Hematopoietic multipotent progenitor cell treated with erythropoietin and hydrocortisone succinate and interleukin-3 and kit ligand, for 15 days (in vitro differentiated cells): ENCODE data around the gene CIPC.
A peak's percentile ranks its signal among the peaks of the same experiment; 100 is the strongest.

Source experiments
- DNase-seq: peaks from one replicate; pipeline ENCODE4 v3.0.0-alpha.2; 2015; ENCODE audit warnings: low spot score

The CIPC gene

GRCh38 chr14:77071938-77072388 is 26.1 kb upstream of the CIPC start:
- no peak for DNase-seq

DNA sequence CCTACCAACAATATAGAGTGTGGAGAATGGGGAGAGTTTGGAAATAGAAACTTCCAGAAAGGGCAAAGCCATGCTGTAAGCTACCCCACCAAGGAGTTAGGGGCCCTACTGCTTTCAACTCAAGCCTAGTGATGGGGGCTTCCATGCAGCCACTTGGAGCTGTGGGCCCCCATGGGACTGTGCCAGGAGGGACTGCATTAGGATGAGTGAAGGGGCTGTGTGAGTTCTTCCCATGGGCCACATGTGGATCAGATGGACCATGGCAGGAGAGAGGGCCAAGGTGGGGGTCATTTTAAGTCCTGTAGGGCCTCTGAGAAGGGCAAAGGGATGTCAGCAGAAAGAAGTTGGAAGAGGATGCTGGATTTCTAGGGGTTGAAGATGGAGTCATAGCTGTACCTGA is 23.1 kb upstream of the CIPC start:
- no peak for DNase-seq

GRCh38 chr14:77076113-77076631 is 21.9 kb upstream of the CIPC start:
- no peak for DNase-seq

DNA sequence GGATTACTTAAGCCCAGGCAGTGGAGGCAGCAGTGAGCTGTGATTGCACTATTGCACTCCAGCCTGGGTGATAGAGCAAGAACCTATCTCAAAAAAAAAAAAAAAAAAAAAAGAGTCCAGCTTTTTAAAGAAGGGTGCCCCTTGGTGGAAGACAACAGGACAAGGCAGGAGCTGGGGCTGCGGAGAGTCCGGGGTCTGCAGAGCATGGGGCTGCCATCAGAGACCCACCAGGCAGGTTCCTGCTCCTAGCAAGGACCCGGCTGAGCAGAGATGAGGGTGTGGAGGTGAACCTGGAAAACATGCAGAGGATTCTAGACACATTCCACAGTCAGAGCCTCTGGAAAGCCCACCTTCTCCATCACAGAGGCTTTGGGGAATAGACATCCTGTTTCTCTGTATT is 21.0 kb upstream of the CIPC start:
- DNase-seq = no peak

DNA sequence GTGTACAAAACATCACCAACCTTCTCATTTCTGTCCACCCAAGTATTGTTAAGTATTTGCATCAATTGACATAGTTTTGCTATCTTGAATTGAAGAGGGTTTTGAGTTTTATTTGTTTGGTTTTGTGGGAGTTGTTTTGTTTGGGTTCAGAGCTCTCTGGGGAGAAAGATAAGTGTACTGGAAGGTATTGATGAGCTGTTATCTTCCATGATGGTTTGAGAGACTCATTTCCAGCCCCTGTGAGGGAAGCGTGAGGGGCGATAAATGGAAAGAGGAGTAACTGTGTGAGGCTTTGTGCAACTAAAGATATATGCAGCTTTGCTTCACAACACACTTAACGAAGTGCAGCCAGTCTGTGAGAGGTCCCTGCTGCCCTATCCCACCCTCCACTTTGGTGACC is 15.7 kb upstream of the CIPC start:
- DNase-seq = no peak

DNA sequence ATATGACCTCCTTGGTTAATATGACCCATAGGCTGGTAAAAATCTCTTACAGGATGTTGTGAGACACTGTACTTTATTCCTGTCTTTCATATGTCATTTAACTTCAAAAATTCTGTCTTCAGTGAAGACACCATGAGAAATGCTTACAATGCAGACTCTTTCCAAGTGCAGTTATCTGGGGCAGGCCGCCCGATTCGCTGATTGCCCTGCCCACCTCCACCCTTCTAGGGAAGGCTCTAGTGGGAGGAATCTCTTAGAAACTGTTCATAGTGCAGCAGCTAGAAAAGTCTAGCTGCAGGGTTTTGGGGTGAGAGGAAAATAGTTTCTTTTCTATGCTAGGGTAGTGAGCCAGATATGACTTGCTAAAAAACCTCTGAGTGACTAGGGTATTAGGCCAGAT is 15.0 kb upstream of the CIPC start:
- peak; percentile 42 for DNase-seq

- DNase-seq = no peak
Measured at GRCh38 chr14:77084985-77085384, 13.1 kb upstream of the CIPC start.

- no peak for DNase-seq
Measured at GRCh38 chr14:77085538-77085937, 12.5 kb upstream of the CIPC start.

GRCh38 chr14:77086017-77086727 is 11.9 kb upstream of the CIPC start:
- no peak for DNase-seq

DNA sequence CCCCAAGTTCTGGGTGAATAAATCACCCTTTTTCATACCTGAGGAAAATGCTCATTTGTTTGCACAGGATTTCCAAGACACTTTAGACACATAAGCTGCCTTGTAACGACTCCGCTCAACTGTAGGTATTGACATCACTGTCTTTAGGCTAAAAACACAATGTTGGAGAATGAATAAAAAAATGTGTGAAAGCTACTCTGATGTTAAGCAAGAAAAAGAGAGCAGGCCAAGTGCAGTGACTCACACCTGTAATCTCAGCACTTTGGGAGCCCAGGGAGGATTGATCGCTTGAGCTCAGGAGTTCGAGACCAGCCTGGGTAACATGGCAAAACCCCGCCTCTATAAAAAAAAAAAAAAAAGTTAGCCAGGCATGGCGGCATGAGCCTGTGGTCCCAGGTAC is 11.1 kb upstream of the CIPC start:
- no peak for DNase-seq

DNA sequence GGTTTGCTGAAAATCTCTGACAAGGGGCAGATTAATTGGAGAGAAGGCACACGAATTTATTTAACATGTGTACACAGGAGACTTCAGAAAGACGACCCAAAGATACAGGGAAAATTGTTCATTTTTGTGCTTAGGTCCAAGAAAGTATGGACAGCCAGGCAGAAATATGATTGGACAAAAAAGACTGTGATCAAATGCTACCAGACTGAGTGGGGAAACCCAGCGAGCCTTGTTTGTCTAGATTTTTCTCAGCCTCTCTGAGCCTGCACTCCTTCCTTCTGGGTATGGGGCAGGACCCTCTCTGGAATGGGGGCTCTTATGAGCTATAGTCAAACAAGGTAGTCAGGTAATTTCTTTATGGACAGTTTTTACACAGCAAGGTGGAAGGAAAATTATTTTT is 10.4 kb upstream of the CIPC start:
- no peak for DNase-seq

DNA sequence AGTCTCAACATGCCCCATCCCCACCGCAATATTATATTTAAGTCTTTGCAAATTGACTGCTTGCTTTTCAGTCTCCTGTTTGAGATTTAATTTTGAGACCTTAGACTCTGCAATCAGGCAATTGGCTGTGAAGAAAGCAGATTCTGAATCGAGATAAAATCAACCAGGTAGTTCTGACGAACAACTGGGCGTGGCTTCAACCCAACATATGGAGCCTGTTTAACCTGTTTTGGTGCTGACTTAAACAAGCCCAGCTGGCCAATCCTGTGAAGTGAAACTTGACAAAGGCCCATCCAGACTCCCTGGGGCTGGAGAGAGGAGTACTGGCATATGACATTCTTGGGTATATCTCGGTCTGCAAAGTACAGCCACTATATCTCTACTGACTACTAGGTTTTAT is 9.8 kb upstream of the CIPC start:
- no peak for DNase-seq

- DNase-seq = no peak
Measured at GRCh38 chr14:77088645-77089044, 9.4 kb upstream of the CIPC start.

- no peak for DNase-seq
Measured at GRCh38 chr14:77091518-77091917, 6.5 kb upstream of the CIPC start.

GRCh38 chr14:77092676-77093075 is 5.4 kb upstream of the CIPC start:
- no peak for DNase-seq

GRCh38 chr14:77094672-77095284 is 3.3 kb upstream of the CIPC start:
- peak; percentile 82 for DNase-seq

DNA sequence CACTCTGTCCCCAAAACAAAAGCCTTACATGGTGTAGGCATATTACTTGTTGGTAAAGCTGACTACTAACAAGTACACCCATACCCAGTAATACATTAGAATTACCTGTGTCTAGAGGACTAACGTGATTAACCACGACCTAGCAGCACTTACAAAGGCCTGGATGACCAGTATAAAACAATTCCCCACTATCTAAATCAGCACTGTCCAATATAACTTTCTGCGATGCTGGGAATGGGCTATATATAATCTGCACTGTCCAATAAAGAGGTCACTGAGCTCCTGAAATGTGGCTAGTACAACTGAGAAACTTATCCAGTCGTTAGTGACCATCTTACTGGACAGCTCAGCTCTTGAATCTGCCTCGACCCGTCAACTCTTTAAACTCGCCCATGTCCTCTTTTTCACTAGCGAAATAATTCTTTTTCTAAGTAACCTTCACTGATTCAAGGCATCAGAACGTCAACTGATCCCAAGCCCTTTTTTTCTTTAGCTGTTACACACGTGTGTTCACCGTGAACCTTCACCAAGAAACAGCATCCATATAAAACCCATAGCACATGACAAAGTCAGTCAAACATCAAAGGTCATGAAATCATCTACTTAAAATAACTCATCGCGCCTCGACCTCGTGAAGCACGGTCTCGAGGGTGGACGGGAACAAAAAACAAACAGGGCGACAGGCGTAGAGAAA is 905 bp upstream of the CIPC start:
- DNase-seq = no peak

DNA sequence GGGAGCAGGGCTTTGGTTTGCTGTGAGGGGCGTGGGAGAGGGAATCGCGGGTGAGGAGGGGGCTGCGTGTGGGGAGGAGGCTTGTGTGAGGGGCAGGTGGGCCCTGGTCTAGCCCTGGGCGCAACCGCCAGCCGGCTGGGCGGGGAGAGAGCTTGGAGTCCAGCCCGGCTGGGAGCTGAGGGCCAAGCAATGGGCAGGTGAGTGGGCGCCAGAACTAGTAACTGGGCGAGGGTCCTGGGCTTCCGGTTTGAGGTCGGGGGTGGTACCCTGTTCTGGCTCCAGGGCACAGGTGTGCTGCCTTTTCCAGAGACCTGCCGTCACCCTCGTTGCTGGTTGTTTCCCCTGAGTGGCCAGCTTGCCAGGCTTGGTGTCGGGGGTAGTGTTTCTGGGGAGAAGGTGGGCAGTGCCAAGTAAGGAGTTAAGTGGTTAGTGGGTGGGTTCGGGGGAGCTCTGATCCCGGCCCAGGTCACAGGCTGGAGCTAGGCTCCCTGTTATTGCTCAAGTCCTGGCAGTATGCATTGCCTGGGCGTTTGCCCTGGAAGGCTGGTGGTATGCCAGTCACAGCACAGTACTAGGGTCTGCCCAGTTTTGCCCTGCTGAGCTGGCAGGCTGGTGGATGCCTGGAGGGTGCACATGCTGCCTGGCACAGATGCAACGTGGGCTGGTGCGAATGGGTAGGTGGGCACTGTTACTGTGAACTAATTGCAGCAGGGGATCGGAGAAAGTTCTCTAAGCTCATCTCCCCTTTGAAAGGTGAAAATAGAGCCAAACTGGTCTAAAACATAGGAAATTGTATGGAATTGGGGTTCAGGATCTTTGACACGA is 683 bp downstream of the CIPC start:
- DNase-seq = peak; percentile 32

DNA sequence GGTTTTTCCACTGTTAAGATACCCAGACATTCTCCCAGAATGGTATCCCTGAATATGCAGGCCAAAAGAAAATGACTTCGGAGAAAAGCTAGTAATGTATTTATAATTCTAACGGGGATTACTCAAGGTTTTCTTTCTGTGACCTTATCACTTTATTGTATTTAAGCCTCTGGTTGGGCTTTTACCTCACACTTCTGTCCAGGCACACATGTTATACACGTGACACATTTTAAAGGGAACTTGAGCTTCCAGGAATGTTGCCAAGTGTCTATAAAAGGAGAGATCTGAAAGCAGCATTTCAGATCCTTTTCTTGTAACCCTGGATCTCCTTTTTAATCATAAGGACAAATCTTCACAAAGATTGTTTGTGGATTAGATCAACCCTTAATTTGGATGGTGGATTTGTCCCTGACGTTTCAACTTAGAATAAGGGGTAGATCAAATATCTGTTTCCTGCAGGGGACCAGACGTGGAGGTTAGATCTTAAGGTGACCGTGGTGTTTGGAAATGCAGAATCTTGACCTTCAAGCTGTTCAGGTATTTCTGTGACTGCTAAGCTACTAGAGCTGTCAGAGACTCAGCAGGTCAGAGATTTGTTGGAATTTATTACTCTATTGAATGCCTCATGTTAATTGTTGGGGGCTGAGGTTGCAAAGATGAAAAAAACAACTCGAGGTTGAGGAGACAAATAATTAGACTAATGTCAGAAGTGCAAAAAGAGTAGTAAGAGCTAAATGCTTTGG is 1.5 kb downstream of the CIPC start:
- DNase-seq = peak; percentile 44

DNA sequence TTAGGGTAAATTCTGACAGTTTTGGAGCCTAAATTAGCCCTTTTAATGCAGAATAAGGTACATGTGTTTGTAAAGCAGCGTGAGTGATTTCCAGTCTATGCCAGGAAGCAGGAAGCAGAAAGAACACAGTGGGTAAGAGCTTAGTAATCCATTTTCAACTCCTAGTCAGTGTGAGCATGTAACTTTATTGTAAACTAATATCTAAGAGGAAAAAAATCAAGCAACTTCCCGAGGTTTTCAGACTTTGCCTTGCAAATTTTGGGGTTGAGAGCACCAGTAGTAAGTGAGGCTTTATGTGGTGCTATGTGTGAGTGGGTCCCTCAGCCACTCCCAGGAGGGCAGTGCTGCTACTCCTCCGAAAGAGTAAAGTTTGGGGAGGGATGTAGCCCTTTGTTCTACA is 2.9 kb downstream of the CIPC start:
- no peak for DNase-seq

GRCh38 chr14:77102154-77102553 is 4.1 kb downstream of the CIPC start:
- DNase-seq = no peak

DNA sequence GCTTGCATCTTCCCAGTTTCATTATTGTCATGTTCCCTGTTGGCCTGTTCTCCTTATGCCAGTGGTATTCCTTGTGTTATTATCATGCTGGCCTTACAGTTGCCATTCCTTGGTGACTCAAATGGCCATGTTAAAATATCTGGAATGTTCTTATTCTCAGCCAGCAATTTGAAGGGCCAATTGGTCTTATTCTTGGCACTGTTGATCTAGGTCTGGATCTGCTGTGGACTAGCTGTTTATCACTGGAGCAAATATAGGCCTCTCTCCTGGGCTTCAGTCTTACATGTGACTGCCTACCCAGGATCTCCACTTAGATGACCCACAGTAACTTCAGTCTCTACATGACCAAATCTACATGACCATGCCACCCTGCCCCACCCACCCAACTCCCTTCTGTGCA is 5.4 kb downstream of the CIPC start:
- DNase-seq = no peak
